Sigmoid colon (tissue), 7 donors: Measurements from ENCODE around the gene LETM1. TPM values are rescaled to one million over a fixed set of nuclear protein-coding genes. Genes with fewer than 3 reads are reported as not detected.
A peak's percentile ranks its signal among the peaks of the same experiment; 100 is the strongest.

Source experiments
- DNase-seq: peaks from one replicate; pipeline ENCODE4 v3.0.0-alpha.2; 2019
- H3K27ac ChIP-seq, 4 donors: fragments of 200-600 bp; sonication (generic); one replicate each; pipeline ENCODE4 v1.5.1; 2016 to 2019; ENCODE audit warnings: mild to moderate bottlenecking in 1 of 4
- H3K27me3 ChIP-seq, 3 donors: fragments of 200-600 bp; sonication (generic); one replicate each; pipeline ENCODE4 v1.5.1; 2019; ENCODE audit warnings: mild to moderate bottlenecking in 1 of 3
- H3K36me3 ChIP-seq, 4 donors: fragments of 200-600 bp; sonication (generic); one replicate each; pipeline ENCODE4 v1.5.1; 2016 to 2019
- H3K4me1 ChIP-seq, 4 donors: fragments of 200-600 bp; sonication (generic); one replicate each; pipeline ENCODE4 v1.5.1; 2017 to 2019
- H3K4me3 ChIP-seq, 4 donors: fragments of 200-600 bp; sonication (generic); one replicate each; pipeline ENCODE4 v1.5.1; 2017 to 2019; ENCODE audit warnings: mild to moderate bottlenecking in 2 of 4, moderate library complexity in 1 of 4
- H3K9me3 ChIP-seq, 4 donors: fragments of 200-600 bp in 3 of 4; sonication (generic) in 3 of 4; one replicate each; pipeline versions ENCODE4 v1.5.1 to v1.6.1; 2013 to 2019
- EP300 ChIP-seq, 4 donors: sonication (generic); formaldehyde crosslinking; IDR thresholded peaks; one replicate each; pipeline ENCODE4 v1.6.1; 2017; ENCODE audit warnings: antibody characterized with exemption in 4 of 4
- POLR2A ChIP-seq, 2 donors: fragments of 450-650 bp; IDR thresholded peaks; one replicate each; pipeline ENCODE4 v1.6.1; 2016; ENCODE audit warnings: antibody characterized with exemption in 2 of 2, mild to moderate bottlenecking in 2 of 2, moderate library complexity in 2 of 2
- POLR2AphosphoS5 ChIP-seq, 4 donors: sonication (generic); formaldehyde crosslinking; IDR thresholded peaks; one replicate each; pipeline ENCODE4 v1.6.1; 2017; ENCODE audit warnings: antibody characterized with exemption in 4 of 4
- WGBS, 2 donors: extraction: QIAGEN DNeasy Blood & Tissue Kit; methylation state at CpG; one replicate each; pipeline ENCODE4 v1.1.7; 2013; 5-methylcytosine and 5-hydroxymethylcytosine counted together
- intact Hi-C: fragments of 100-400 bp; cut with DNase I; formaldehyde crosslinking; loops from one replicate; pipeline ENCODE4 v1.15.1; 2023
- polyA plus RNA-seq, 3 donors: library from polyadenylated mRNA; stranded (reverse); fragments of 200-250 nt; gene quantifications; one replicate each; pipeline ENCODE4 v1.2.3, GENCODE V29; 2013
- total RNA-seq, 4 donors: library from RNA; depleted of rRNA; stranded (reverse); fragments of >200 nt; gene quantifications; one replicate each; pipeline ENCODE4 v1.1.0, GENCODE V29; 2016
- TF ChIP-seq, protein P1 (sequence below), 4 experiments: fragments of 450-650 bp in 3 of 4; fragments of 200-600 bp in 1 of 4; IDR thresholded peaks; one replicate each; pipeline ENCODE4 v1.5.1; 2016 to 2019; ENCODE audit warnings: antibody characterized with exemption in 4 of 4, mild to moderate bottlenecking in 3 of 4, moderate library complexity in 2 of 4
- donor health status: healthy with polysubstance abuse.
- donor health status: Bipolar disorder and iron deficiency.
- donor health status: healthy.

LETM1 gene
- total and polyA plus RNA-seq, 7 donors: 11.4 to 91.6 (median 18.6) TPM

DNA sequence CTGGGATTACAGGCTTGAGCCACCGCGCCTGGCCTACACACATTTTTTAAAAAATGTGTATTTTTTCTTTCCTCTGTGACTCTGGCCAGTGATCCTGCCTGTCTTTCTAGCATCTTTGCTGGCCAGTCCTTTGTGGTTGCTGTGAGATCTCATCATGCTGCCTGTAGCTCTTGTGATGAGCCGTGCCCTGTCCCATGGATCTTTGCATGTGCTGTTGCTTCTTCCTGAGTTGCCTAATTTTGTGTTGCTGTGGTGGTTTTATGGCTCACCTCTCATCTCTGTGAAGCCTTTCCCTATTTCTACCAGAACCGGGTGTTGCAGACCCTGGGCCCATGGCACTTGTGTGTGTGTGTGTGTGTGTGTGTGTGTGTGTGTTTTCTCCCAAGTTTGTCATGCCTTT lies 23.5 kb upstream of the LETM1 start:
- no peak for DNase-seq
- no peaks in the 10 kb centered on the region for H3K4me1 ChIP-seq
- no peak for TF ChIP-seq EP300 (IDR thresholded peaks at IDR 0.05)
- WGBS, 2 donors: 82 to 89% methylated on average over 4 of the region's 4 CpGs
- H3K4me3 ChIP-seq: no peak overlapping the region
- H3K27ac ChIP-seq: no peak overlapping the region
- H3K9me3 ChIP-seq: no peaks in the 10 kb centered on the region
- intact Hi-C loops: no loop called here
- no peaks in the 10 kb centered on the region for H3K27me3 ChIP-seq
- no peaks in the 10 kb centered on the region for H3K36me3 ChIP-seq

DNA sequence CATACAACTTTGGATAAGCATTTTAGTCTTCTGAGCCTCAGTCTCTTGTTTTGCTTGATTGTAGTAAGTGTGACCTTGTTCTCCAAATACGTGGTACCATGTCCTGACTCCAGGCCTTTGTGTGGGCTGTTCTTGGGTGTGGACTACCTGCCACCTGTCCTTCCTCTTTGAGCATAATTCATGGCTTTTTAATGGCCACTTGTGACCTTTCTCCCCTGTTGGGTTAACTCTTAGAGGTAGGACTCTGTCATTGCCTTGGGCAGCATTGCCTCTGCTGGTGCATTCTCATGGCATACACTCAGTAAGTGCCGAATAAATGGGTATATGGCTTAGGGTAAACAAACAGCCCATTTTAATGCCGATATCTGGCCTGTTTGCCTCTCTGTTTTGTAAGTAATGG lies 18.2 kb upstream of the LETM1 start:
- no peaks in the 10 kb centered on the region for H3K9me3 ChIP-seq
- H3K36me3 ChIP-seq: no peaks in the 10 kb centered on the region
- TF ChIP-seq, protein P1, sequence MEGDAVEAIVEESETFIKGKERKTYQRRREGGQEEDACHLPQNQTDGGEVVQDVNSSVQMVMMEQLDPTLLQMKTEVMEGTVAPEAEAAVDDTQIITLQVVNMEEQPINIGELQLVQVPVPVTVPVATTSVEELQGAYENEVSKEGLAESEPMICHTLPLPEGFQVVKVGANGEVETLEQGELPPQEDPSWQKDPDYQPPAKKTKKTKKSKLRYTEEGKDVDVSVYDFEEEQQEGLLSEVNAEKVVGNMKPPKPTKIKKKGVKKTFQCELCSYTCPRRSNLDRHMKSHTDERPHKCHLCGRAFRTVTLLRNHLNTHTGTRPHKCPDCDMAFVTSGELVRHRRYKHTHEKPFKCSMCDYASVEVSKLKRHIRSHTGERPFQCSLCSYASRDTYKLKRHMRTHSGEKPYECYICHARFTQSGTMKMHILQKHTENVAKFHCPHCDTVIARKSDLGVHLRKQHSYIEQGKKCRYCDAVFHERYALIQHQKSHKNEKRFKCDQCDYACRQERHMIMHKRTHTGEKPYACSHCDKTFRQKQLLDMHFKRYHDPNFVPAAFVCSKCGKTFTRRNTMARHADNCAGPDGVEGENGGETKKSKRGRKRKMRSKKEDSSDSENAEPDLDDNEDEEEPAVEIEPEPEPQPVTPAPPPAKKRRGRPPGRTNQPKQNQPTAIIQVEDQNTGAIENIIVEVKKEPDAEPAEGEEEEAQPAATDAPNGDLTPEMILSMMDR (IDR thresholded peaks at IDR 0.05): no peak
- TF ChIP-seq POLR2AphosphoS5 (IDR thresholded peaks at IDR 0.05): no peak
- TF ChIP-seq POLR2A (IDR thresholded peaks at IDR 0.05): no peak
- TF ChIP-seq EP300 (IDR thresholded peaks at IDR 0.05): no peak
- no peak overlapping the region for H3K4me3 ChIP-seq
- H3K4me1 ChIP-seq: peaks cover 0 to 31% (median 24%) of the 10 kb centered on the region in 4 donors
- H3K27me3 ChIP-seq: no peaks in the 10 kb centered on the region
- 18 to 71% methylated on average over 3 of the region's 3 CpGs for WGBS, 2 donors
- no peak for DNase-seq
- no peak overlapping the region for H3K27ac ChIP-seq
- intact Hi-C loops: no loop called here

GRCh38 chr4:1873776-1874175 lies 17.8 kb upstream of the LETM1 start:
- no peaks in the 10 kb centered on the region for H3K9me3 ChIP-seq
- no peak for TF ChIP-seq POLR2A (IDR thresholded peaks at IDR 0.05)
- TF ChIP-seq EP300 (IDR thresholded peaks at IDR 0.05): no peak
- TF ChIP-seq, protein P1 (IDR thresholded peaks at IDR 0.05): no peak
- no peak for TF ChIP-seq POLR2AphosphoS5 (IDR thresholded peaks at IDR 0.05)
- no peaks in the 10 kb centered on the region for H3K36me3 ChIP-seq
- no peaks in the 10 kb centered on the region for H3K27me3 ChIP-seq
- H3K4me3 ChIP-seq: no peak overlapping the region
- WGBS, 2 donors: 18 to 61% methylated on average over 3 of the region's 3 CpGs
- no peak for DNase-seq
- intact Hi-C loops: no loop called here
- no peak overlapping the region for H3K27ac ChIP-seq
- peaks cover 0 to 31% (median 24%) of the 10 kb centered on the region in 4 donors for H3K4me1 ChIP-seq

DNA sequence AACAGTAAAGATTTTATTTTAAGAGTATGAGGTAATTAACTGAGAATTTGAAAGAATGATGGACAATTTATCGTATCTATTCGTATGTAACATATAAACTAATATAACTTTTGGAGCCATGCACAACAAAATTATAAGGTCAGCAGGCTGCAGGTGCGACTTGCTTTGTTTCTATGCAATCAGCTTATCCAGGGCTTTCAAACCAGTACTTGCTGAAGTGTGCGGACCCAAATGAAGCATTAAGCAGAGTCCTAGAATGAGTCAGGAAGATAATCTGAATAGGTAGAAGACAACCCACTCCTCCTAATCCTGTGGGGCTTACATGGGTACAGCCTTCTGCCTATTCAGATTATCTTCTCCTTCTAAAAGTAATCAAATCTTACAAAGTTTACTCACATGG lies 17.3 kb upstream of the LETM1 start:
- TF ChIP-seq POLR2AphosphoS5 (IDR thresholded peaks at IDR 0.05): no peak
- no peak for TF ChIP-seq EP300 (IDR thresholded peaks at IDR 0.05)
- intact Hi-C loops: no loop called here
- Histone ChIP-seq H3K4me1 (peaks cover 0 to 31% (median 24%) of the 10 kb centered on the region in 4 donors), H3K27me3 (no peaks in the 10 kb centered on the region), H3K9me3 (no peaks in the 10 kb centered on the region), H3K27ac (peak overlapping the region in 2 of 4 donors; percentile 96 to 99), H3K36me3 (no peaks in the 10 kb centered on the region), H3K4me3 (no peak overlapping the region)
- WGBS, 2 donors: 35 to 69% methylated on average over 4 of the region's 4 CpGs
- DNase-seq: no peak

GRCh38 chr4:1872870-1873269 lies 16.9 kb upstream of the LETM1 start:
- no peak for DNase-seq
- Histone ChIP-seq H3K4me1 (peaks cover 0 to 31% (median 24%) of the 10 kb centered on the region in 4 donors), H3K36me3 (no peaks in the 10 kb centered on the region), H3K27ac (peak overlapping the region; percentile 95 to 99 (median 96)), H3K9me3 (no peaks in the 10 kb centered on the region), H3K4me3 (peak overlapping the region in 1 of 4 donors; percentile 97), H3K27me3 (no peaks in the 10 kb centered on the region)
- WGBS, 2 donors: 19 to 32% methylated on average over 3 of the region's 3 CpGs
- intact Hi-C loops: no loop called here
- TF ChIP-seq POLR2AphosphoS5 (IDR thresholded peaks at IDR 0.05) (no peak), EP300 (IDR thresholded peaks at IDR 0.05) (no peak), POLR2A (IDR thresholded peaks at IDR 0.05) (no peak)
- TF ChIP-seq, protein P1 (IDR thresholded peaks at IDR 0.05): no peak

DNA sequence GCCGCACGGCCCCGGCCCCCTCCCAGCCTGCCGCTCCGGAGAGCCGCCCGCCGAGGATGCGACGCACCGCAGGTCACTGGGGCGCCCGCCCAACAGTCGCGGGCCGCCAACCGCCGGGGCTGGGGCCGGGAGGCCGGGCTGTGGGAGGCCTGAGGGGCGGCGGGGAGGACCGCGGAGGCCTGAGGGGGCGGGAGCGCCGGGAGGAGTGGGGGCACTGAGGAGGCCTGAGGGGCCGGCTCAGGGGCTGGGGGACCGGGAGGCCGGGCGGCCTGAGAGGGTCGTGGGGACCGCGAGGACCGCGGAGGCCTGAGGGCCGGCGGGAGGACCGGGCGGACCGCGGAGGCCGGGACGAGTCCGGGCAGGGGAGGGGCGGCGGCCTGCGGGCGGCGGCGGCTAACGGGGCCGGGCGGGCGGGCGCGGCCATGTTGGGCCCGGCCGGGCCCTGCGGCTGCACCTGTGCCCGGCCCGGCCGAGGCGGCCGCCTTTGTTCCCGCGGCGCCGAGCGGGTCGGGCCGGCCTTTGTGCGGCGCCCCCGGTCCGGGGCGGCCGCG lies 15.6 kb upstream of the LETM1 start:
- TF ChIP-seq POLR2AphosphoS5 (IDR thresholded peaks at IDR 0.05) (no peak), POLR2A (IDR thresholded peaks at IDR 0.05) (no peak), EP300 (IDR thresholded peaks at IDR 0.05) (no peak)
- TF ChIP-seq, protein P1 (IDR thresholded peaks at IDR 0.05): no peak
- intact Hi-C loops: loop anchor here (2.0 kb wide), 1 partner anchor 27 kb away; no protein-coding TSS in a partner anchor
- peak; percentile 72 for DNase-seq
- Histone ChIP-seq H3K36me3 (no peaks in the 10 kb centered on the region), H3K27ac (peak overlapping the region; percentile 95 to 99 (median 96)), H3K4me1 (peaks cover 0 to 31% (median 24%) of the 10 kb centered on the region in 4 donors), H3K4me3 (peak overlapping the region; percentile 73 to 100 (median 96)), H3K27me3 (peaks cover 0 to 8% (median 3%) of the 10 kb centered on the region in 3 donors), H3K9me3 (no peaks in the 10 kb centered on the region)
- WGBS, 2 donors: 0 to 1% methylated on average over 79 of the region's 79 CpGs
